ENCODE measurements around the gene MYO6.

MYO6 gene

GRCh38 chr6:75931011-75931680 lies 182.1 kb downstream of the MYO6 start:
- TF ChIP-seq MAX (IDR thresholded peaks at IDR 0.05) (no peak), YY1 (IDR thresholded peaks at IDR 0.05; ENCODE audit: low read depth) (no peak), CREB1 (IDR thresholded peaks at IDR 0.05; ENCODE audit: low read depth) (no peak), TCF12 (IDR thresholded peaks at IDR 0.05; ENCODE audit: low read depth) (no peak), EGR1 (IDR thresholded peaks at IDR 0.05) (no peak), TEAD4 (IDR thresholded peaks at IDR 0.05) (no peak), NFIC (IDR thresholded peaks at IDR 0.05) (no peak)

GRCh38 chr6:75932067-75932466 lies 183.0 kb downstream of the MYO6 start:
- TF ChIP-seq EGR1 (IDR thresholded peaks at IDR 0.05) (no peak), RAD21 (IDR thresholded peaks at IDR 0.05; ENCODE audit: low read depth) (peak; percentile 61), TEAD4 (IDR thresholded peaks at IDR 0.05) (no peak), FOXM1 (IDR thresholded peaks at IDR 0.05; ENCODE audit: borderline replicate concordance, low read depth) (no peak)

GRCh38 chr6:75933387-75933975 lies 184.4 kb downstream of the MYO6 start:
- no peak for TF ChIP-seq ZBTB7A (IDR thresholded peaks at IDR 0.05; ENCODE audit: low read depth)
- TF ChIP-seq NFIC (IDR thresholded peaks at IDR 0.05): 0 out of 2 replicates have a peak, but pooled peaks have one; percentile 16

- TF ChIP-seq RAD21 (IDR thresholded peaks at IDR 0.05; ENCODE audit: low read depth) (peak; percentile 86), MAX (IDR thresholded peaks at IDR 0.05) (peak; percentile 54; the same call in 1 of the 2 replicates), FOXM1 (IDR thresholded peaks at IDR 0.05; ENCODE audit: borderline replicate concordance, low read depth) (no peak)
These were observed 185.8 kb downstream of the MYO6 start for GRCh38 chr6:75934643-75935472.

GRCh38 chr6:75935473-75935793 lies 186.4 kb downstream of the MYO6 start:
- TF ChIP-seq MAX (IDR thresholded peaks at IDR 0.05): no peak
- TF ChIP-seq USF1 (IDR thresholded peaks at IDR 0.05): no peak
- TF ChIP-seq TEAD4 (IDR thresholded peaks at IDR 0.05): no peak
- TF ChIP-seq RAD21 (IDR thresholded peaks at IDR 0.05; ENCODE audit: low read depth): no peak

- TF ChIP-seq CREB1 (IDR thresholded peaks at IDR 0.05; ENCODE audit: low read depth): no peak
- no peak for TF ChIP-seq ZBTB7A (IDR thresholded peaks at IDR 0.05; ENCODE audit: low read depth)
- no peak for TF ChIP-seq NFIC (IDR thresholded peaks at IDR 0.05)
- TF ChIP-seq USF1 (IDR thresholded peaks at IDR 0.05): no peak
- TF ChIP-seq YY1 (IDR thresholded peaks at IDR 0.05; ENCODE audit: low read depth): no peak
- no peak for TF ChIP-seq TEAD4 (IDR thresholded peaks at IDR 0.05)
- no peak for TF ChIP-seq FOXM1 (IDR thresholded peaks at IDR 0.05; ENCODE audit: borderline replicate concordance, low read depth)
- no peak for TF ChIP-seq EGR1 (IDR thresholded peaks at IDR 0.05)
- TF ChIP-seq EP300 (IDR thresholded peaks at IDR 0.05; ENCODE audit: borderline replicate concordance): no peak
- TF ChIP-seq TAF1 (IDR thresholded peaks at IDR 0.05; ENCODE audit: low read depth): no peak
- TF ChIP-seq CEBPB (IDR thresholded peaks at IDR 0.05): no peak
- no peak for TF ChIP-seq REST (IDR thresholded peaks at IDR 0.05; ENCODE audit: low read depth)
- no peak for TF ChIP-seq MAX (IDR thresholded peaks at IDR 0.05)
These were observed 187.6 kb downstream of the MYO6 start for GRCh38 chr6:75936682-75937081.

- no peak for TF ChIP-seq CREB1 (IDR thresholded peaks at IDR 0.05; ENCODE audit: low read depth)
- TF ChIP-seq EGR1 (IDR thresholded peaks at IDR 0.05): no peak
- no peak for TF ChIP-seq YY1 (IDR thresholded peaks at IDR 0.05; ENCODE audit: low read depth)
- no peak for TF ChIP-seq ZBTB7A (IDR thresholded peaks at IDR 0.05; ENCODE audit: low read depth)
- no peak for TF ChIP-seq TCF12 (IDR thresholded peaks at IDR 0.05; ENCODE audit: low read depth)
- no peak for TF ChIP-seq NFIC (IDR thresholded peaks at IDR 0.05)
- no peak for TF ChIP-seq RAD21 (IDR thresholded peaks at IDR 0.05; ENCODE audit: low read depth)
- no peak for TF ChIP-seq TEAD4 (IDR thresholded peaks at IDR 0.05)
- TF ChIP-seq TAF1 (IDR thresholded peaks at IDR 0.05; ENCODE audit: low read depth): no peak
- TF ChIP-seq CEBPB (IDR thresholded peaks at IDR 0.05): no peak
- TF ChIP-seq MAX (IDR thresholded peaks at IDR 0.05): no peak
- TF ChIP-seq EP300 (IDR thresholded peaks at IDR 0.05; ENCODE audit: borderline replicate concordance): no peak
- no peak for TF ChIP-seq FOXM1 (IDR thresholded peaks at IDR 0.05; ENCODE audit: borderline replicate concordance, low read depth)
These were observed 188.8 kb downstream of the MYO6 start for GRCh38 chr6:75937846-75938245.

All from Ishikawa (cell line).